A673 (cell line): ENCODE data around the gene SEMA4F.

Source experiments
- EZH2 ChIP-seq: fragments of 200-600 bp; sonication (generic); IDR thresholded peaks from 2 replicates; pipeline ENCODE4 v1.6.1; 2017; ENCODE audit warnings: borderline replicate concordance, low read depth, mild to moderate bottlenecking, mixed read lengths, antibody characterized with exemption, low read length; ENCODE audit not compliant: poor library complexity, severe bottlenecking
- TF ChIP-seq, protein P1 (sequence below): fragments of 300-800, 200-600 bp; sonication (generic); conservative IDR thresholded peaks from 2 replicates; pipeline ENCODE4 v1.5.1; 2017; ENCODE audit warnings: low read depth, mild to moderate bottlenecking, antibody characterized with exemption, low read length, moderate library complexity, mixed read lengths

DNA sequence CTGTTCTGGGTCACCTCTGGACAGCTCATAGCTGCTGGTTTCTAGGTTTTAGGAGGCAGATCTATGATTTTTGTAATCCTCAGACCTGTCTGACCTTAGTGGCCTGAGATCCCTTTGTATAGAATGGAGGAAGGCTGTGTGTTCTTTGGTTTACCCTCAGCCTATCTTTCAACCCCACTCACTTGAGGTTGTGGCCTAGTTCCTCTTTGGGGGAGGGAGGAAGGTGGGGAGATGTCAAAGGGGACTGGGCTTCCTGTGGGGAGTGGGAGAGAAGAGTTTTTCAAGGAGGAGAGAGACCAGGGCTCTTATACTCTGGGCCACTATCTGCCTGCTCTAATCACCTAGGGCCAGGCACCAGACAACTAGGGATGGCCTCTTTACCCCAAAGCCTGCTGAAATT lies 28.5 kb downstream of the SEMA4F start:
- TF ChIP-seq, protein P1, sequence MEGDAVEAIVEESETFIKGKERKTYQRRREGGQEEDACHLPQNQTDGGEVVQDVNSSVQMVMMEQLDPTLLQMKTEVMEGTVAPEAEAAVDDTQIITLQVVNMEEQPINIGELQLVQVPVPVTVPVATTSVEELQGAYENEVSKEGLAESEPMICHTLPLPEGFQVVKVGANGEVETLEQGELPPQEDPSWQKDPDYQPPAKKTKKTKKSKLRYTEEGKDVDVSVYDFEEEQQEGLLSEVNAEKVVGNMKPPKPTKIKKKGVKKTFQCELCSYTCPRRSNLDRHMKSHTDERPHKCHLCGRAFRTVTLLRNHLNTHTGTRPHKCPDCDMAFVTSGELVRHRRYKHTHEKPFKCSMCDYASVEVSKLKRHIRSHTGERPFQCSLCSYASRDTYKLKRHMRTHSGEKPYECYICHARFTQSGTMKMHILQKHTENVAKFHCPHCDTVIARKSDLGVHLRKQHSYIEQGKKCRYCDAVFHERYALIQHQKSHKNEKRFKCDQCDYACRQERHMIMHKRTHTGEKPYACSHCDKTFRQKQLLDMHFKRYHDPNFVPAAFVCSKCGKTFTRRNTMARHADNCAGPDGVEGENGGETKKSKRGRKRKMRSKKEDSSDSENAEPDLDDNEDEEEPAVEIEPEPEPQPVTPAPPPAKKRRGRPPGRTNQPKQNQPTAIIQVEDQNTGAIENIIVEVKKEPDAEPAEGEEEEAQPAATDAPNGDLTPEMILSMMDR, result no peak
- no peak for TF ChIP-seq EZH2
